ENCODE measurements around the gene EFHC1. TPM values are rescaled to one million over a fixed set of nuclear protein-coding genes. Genes with fewer than 3 reads are reported as not detected.

EFHC1 gene
- total and polyA plus RNA-seq, 2 of the 13 experiments (the other 11 are each of a cell fraction or from before 2014, with no cell fraction given): 23.4 to 29.5 TPM

DNA sequence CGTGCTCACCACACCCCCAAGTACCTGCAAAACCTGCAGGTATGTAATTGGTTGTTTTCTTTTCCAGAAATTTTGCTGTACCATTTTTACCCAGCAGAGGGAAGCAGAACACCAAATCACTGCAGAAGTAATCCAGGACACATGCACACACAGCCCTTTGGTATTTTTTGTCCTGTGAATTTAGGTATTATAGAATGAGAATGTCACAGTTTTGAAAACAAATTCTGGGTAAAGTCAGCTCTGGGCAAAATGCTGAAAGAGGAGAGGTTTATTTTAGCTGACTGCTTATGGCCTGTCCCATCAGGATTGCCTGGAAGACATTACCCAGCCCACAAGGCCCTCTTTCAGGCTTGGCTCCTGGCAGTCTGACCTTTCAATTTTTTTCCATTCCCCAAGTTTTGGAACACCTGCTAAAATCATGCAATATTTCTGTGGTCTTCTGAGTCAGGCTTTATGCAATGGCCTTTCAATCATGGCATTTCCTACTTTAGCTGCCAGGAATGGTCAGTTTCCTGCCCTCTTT lies 3.5 kb upstream of the EFHC1 start (continued):
- TF ChIP-seq, protein P1, sequence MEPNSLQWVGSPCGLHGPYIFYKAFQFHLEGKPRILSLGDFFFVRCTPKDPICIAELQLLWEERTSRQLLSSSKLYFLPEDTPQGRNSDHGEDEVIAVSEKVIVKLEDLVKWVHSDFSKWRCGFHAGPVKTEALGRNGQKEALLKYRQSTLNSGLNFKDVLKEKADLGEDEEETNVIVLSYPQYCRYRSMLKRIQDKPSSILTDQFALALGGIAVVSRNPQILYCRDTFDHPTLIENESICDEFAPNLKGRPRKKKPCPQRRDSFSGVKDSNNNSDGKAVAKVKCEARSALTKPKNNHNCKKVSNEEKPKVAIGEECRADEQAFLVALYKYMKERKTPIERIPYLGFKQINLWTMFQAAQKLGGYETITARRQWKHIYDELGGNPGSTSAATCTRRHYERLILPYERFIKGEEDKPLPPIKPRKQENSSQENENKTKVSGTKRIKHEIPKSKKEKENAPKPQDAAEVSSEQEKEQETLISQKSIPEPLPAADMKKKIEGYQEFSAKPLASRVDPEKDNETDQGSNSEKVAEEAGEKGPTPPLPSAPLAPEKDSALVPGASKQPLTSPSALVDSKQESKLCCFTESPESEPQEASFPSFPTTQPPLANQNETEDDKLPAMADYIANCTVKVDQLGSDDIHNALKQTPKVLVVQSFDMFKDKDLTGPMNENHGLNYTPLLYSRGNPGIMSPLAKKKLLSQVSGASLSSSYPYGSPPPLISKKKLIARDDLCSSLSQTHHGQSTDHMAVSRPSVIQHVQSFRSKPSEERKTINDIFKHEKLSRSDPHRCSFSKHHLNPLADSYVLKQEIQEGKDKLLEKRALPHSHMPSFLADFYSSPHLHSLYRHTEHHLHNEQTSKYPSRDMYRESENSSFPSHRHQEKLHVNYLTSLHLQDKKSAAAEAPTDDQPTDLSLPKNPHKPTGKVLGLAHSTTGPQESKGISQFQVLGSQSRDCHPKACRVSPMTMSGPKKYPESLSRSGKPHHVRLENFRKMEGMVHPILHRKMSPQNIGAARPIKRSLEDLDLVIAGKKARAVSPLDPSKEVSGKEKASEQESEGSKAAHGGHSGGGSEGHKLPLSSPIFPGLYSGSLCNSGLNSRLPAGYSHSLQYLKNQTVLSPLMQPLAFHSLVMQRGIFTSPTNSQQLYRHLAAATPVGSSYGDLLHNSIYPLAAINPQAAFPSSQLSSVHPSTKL (CRISPR knock-in tag; IDR thresholded peaks at IDR 0.05): peak; percentile 46
- TF ChIP-seq, protein P2, sequence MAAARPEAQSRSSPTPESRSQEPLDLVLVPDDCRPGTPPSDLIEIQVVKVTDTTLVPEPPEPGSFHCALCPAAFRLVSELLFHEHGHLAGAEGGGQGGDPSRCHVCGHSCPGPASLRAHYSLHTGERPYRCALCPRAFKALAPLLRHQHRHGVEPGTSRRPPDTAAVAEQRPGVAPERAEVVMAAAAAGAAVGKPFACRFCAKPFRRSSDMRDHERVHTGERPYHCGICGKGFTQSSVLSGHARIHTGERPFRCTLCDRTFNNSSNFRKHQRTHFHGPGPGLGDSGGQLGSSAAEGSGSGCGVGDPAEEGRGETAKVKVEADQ (CRISPR knock-in tag; IDR thresholded peaks at IDR 0.05; ENCODE audit: borderline replicate concordance): 0 out of 2 replicates have a peak, but pooled peaks have one; percentile 38
- no peak for TF ChIP-seq TGIF2 (CRISPR knock-in tag; IDR thresholded peaks at IDR 0.05)
- TF ChIP-seq ZNF543 (CRISPR knock-in tag; IDR thresholded peaks at IDR 0.05): 0 out of 2 replicates have a peak, but pooled peaks have one; percentile 42
- no peak for TF ChIP-seq ZFP36 (IDR thresholded peaks at IDR 0.05; ENCODE audit: borderline replicate concordance, low read depth, low read length, partially characterized antibody)
- TF ChIP-seq RXRB (CRISPR knock-in tag; IDR thresholded peaks at IDR 0.05; ENCODE audit: borderline replicate concordance): peak; percentile 43; the same call in 1 of the 2 replicates
- TF ChIP-seq FOXA3 (CRISPR knock-in tag; IDR thresholded peaks at IDR 0.05): no peak
- TF ChIP-seq LCORL (IDR thresholded peaks at IDR 0.05): no peak
- peak; percentile 32; the same call in 1 of the 2 replicates for TF ChIP-seq LCORL (CRISPR knock-in tag; IDR thresholded peaks at IDR 0.05)
- TF ChIP-seq ZNF781 (CRISPR knock-in tag; IDR thresholded peaks at IDR 0.05; ENCODE audit: borderline replicate concordance, not compliant biosample characterization): peak; percentile 38
- peak; percentile 72; the same call in 1 of the 2 replicates for TF ChIP-seq SMAD3 (CRISPR knock-in tag; IDR thresholded peaks at IDR 0.05)
- TF ChIP-seq SNAPC2 (CRISPR knock-in tag; IDR thresholded peaks at IDR 0.05): no peak
- TF ChIP-seq, protein P3, sequence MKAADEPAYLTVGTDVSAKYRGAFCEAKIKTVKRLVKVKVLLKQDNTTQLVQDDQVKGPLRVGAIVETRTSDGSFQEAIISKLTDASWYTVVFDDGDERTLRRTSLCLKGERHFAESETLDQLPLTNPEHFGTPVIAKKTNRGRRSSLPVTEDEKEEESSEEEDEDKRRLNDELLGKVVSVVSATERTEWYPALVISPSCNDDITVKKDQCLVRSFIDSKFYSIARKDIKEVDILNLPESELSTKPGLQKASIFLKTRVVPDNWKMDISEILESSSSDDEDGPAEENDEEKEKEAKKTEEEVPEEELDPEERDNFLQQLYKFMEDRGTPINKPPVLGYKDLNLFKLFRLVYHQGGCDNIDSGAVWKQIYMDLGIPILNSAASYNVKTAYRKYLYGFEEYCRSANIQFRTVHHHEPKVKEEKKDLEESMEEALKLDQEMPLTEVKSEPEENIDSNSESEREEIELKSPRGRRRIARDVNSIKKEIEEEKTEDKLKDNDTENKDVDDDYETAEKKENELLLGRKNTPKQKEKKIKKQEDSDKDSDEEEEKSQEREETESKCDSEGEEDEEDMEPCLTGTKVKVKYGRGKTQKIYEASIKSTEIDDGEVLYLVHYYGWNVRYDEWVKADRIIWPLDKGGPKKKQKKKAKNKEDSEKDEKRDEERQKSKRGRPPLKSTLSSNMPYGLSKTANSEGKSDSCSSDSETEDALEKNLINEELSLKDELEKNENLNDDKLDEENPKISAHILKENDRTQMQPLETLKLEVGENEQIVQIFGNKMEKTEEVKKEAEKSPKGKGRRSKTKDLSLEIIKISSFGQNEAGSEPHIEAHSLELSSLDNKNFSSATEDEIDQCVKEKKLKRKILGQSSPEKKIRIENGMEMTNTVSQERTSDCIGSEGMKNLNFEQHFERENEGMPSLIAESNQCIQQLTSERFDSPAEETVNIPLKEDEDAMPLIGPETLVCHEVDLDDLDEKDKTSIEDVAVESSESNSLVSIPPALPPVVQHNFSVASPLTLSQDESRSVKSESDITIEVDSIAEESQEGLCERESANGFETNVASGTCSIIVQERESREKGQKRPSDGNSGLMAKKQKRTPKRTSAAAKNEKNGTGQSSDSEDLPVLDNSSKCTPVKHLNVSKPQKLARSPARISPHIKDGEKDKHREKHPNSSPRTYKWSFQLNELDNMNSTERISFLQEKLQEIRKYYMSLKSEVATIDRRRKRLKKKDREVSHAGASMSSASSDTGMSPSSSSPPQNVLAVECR (CRISPR knock-in tag; IDR thresholded peaks at IDR 0.05; ENCODE audit: borderline replicate concordance): peak; percentile 24; the same call in 1 of the 2 replicates
- TF ChIP-seq, protein P4, sequence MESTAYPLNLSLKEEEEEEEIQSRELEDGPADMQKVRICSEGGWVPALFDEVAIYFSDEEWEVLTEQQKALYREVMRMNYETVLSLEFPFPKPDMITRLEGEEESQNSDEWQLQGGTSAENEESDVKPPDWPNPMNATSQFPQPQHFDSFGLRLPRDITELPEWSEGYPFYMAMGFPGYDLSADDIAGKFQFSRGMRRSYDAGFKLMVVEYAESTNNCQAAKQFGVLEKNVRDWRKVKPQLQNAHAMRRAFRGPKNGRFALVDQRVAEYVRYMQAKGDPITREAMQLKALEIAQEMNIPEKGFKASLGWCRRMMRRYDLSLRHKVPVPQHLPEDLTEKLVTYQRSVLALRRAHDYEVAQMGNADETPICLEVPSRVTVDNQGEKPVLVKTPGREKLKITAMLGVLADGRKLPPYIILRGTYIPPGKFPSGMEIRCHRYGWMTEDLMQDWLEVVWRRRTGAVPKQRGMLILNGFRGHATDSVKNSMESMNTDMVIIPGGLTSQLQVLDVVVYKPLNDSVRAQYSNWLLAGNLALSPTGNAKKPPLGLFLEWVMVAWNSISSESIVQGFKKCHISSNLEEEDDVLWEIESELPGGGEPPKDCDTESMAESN (CRISPR knock-in tag; conservative IDR thresholded peaks at IDR 0.05): no peak
- peak; percentile 99 for TF ChIP-seq STAG1 (CRISPR knock-in tag; IDR thresholded peaks at IDR 0.05)
- TF ChIP-seq, protein P5, sequence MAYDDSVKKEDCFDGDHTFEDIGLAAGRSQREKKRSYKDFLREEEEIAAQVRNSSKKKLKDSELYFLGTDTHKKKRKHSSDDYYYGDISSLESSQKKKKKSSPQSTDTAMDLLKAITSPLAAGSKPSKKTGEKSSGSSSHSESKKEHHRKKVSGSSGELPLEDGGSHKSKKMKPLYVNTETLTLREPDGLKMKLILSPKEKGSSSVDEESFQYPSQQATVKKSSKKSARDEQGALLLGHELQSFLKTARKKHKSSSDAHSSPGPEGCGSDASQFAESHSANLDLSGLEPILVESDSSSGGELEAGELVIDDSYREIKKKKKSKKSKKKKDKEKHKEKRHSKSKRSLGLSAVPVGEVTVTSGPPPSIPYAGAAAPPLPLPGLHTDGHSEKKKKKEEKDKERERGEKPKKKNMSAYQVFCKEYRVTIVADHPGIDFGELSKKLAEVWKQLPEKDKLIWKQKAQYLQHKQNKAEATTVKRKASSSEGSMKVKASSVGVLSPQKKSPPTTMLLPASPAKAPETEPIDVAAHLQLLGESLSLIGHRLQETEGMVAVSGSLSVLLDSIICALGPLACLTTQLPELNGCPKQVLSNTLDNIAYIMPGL (CRISPR knock-in tag; IDR thresholded peaks at IDR 0.05; ENCODE audit: borderline replicate concordance in 1 of 2, low read depth in 1 of 2): peak; percentile 71 to 75; a peak in 2 of 4 replicates
